Measurements from ENCODE around the gene HIPK4.
"Not testable (repeated sequence)": the region's sequence is repeated elsewhere in the genome, so short reads cannot be mapped to it uniquely, and the experiment has no call there.

HIPK4 gene

DNA sequence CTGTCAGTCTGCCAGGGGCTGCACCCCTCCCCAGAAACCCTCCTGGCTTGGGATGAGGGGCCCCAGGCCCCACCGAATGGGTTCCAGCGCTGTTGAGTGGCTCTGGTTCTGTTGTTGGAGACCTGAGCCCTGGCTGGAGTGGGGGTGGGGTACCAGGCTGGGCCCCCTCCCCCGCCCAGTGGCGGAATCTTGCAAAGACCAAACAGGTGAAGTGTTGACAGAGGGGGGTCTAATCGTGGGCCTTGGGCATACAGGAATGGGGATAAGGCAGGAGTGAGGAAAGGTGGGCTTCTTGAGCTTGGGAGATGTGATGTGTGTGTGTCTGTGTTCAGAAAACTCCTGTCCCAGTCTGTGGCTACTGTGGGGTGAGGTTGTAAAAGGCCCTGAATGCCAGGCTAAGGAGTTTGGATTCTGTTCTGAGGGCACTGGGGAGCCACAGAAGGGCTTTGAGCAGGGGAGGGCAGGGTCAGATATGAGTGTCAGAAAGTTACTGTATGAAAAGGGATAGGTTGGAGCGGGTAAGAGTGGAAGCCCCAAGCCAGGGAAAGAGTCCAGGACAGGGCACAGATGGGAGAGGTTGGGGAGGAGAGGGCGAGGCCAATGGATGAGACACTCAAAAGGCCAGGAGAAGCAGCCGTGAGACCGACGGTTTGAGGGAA is at the start of gene HIPK4:
Gene HIPK4, minus strand, starts transcription at position 98 of the 659 bp plus-strand sequence. CDS start 279 bp downstream, outside the sequence.
- H3K4me1 Mint-ChIP-seq (ENCODE audit: low read depth), result peaks cover 6% of the 10 kb centered on the region
- intact Hi-C loops (cut with micrococcal nuclease), result no loop called here
- H3K36me3 Mint-ChIP-seq (ENCODE audit: low read depth), result no peaks in the 10 kb centered on the region
- peaks cover 6% of the 10 kb centered on the region for H3K27me3 Mint-ChIP-seq
- H3K4me3 Mint-ChIP-seq, result no peak within 1 kb of the TSS
- no peaks in the 10 kb centered on the region for H3K9me3 Mint-ChIP-seq
- H3K27ac Mint-ChIP-seq, result peak within 1 kb of the TSS; percentile 4

- H3K27me3 Mint-ChIP-seq, result no peaks in the 10 kb centered on the region
- no peaks in the 10 kb centered on the region for H3K9me3 Mint-ChIP-seq
- intact Hi-C loops (cut with micrococcal nuclease), result no loop called here
- H3K4me3 Mint-ChIP-seq, result no peak overlapping the region
- no peak overlapping the region for H3K27ac Mint-ChIP-seq
- H3K4me1 Mint-ChIP-seq (ENCODE audit: low read depth), result peaks cover 39% of the 10 kb centered on the region
- peaks cover 47% of the 10 kb centered on the region for H3K36me3 Mint-ChIP-seq (ENCODE audit: low read depth)
Measured at GRCh38 chr19:40438284-40438683, 48.3 kb upstream of the HIPK4 start.

DNA sequence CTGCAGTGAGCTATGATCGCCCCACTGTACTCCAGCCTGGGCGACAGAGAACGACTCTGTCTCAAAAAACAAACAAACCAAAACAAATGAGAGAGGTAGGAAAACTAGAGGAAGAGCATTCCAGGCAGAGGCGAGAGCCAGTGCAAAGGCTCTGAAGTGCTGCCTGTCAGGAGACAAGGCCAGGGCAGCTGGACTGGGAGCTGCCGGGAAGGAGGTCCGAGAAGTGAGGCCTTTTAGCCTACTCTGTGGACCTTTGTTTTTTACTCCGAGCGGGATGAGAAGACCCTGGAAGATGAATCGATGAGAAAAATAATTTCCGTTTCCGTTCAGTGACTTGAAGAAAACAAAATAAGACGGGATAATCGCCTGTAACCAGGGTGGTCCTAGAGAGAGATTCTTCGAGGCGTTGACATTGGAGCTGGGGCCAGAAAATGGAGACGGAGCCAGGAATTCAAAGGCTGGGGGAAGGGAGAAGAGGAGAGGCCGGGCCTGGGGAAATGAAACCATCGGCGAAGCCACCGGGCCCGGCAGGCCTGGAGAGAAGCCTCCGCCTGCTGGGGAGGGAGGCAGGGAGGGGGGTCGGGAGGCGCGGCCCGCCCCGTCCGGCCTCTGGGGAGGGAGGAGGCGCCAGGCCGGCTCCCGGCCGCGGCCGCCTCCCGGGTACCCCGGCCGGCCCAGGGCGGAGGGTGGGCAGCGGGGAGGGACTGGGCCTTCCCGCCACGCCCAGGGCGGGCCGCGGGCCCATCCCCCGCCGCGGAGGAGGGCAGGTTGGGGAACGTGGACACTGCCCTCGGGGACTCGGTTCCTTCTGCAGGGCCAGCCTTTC is 43.6 kb upstream of the HIPK4 start:
- Mint-ChIP-seq H3K4me3 (peak overlapping the region; percentile 72), H3K27me3 (no peaks in the 10 kb centered on the region), H3K4me1 (ENCODE audit: low read depth) (peaks cover 43% of the 10 kb centered on the region), H3K27ac (peak overlapping the region; percentile 97), H3K36me3 (ENCODE audit: low read depth) (peaks cover 6% of the 10 kb centered on the region), H3K9me3 (no peaks in the 10 kb centered on the region)
- intact Hi-C loops (cut with micrococcal nuclease), result loop anchor here (1.0 kb wide), 2 partner anchors 7 to 10 kb away; no protein-coding TSS in a partner anchor

DNA sequence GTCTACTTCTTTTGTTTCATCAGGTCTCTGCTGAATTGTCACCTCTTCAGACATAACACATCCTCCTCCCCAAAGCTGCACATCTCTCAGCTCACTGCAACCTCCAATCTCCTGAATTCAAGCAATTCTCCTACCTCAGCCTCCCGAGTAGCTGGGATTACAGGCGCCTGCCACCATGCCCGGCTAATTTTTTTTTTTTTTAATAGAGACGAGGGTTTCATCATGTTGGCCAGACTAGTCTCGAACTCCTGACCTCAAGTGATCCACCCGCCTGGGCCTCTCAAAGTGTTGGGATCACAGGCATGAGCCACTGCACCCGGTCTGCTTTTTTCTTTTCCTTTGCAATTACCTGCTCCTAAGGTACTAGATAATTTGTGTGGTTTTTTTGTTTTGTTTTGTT is 42.8 kb upstream of the HIPK4 start:
- H3K36me3 Mint-ChIP-seq (ENCODE audit: low read depth); H3K9me3 Mint-ChIP-seq; intact Hi-C loops (cut with micrococcal nuclease); H3K27me3 Mint-ChIP-seq: not testable (repeated sequence)
- peak overlapping the region; percentile 97 for H3K27ac Mint-ChIP-seq
- H3K4me3 Mint-ChIP-seq, result peak overlapping the region; percentile 72
- H3K4me1 Mint-ChIP-seq (ENCODE audit: low read depth), result peaks cover 43% of the 10 kb centered on the region

DNA sequence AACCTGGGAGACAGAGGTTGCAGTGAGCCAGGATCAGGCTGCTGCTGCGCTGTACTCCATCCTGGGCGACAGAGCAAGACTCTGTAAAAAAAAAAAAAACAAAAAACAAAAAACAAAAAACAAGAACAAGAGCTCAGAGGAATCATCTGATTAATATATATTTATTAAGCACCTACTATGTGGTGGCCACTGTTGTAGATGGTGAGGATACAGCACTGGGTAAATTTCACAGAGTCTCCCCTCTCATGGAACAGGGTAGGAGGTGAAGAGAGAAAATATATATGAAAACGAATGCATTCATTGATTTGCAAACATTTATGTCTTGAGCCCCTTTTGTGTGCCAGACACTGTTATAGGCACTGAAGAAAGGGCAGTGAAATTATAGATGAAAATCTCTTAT is 41.7 kb upstream of the HIPK4 start:
- H3K36me3 Mint-ChIP-seq (ENCODE audit: low read depth), result no peaks in the 10 kb centered on the region
- intact Hi-C loops (cut with micrococcal nuclease), result no loop called here
- H3K9me3 Mint-ChIP-seq, result no peaks in the 10 kb centered on the region
- H3K4me3 Mint-ChIP-seq, result no peak overlapping the region
- H3K27me3 Mint-ChIP-seq, result no peaks in the 10 kb centered on the region
- H3K4me1 Mint-ChIP-seq (ENCODE audit: low read depth), result peaks cover 42% of the 10 kb centered on the region
- peak overlapping the region; percentile 97 for H3K27ac Mint-ChIP-seq

DNA sequence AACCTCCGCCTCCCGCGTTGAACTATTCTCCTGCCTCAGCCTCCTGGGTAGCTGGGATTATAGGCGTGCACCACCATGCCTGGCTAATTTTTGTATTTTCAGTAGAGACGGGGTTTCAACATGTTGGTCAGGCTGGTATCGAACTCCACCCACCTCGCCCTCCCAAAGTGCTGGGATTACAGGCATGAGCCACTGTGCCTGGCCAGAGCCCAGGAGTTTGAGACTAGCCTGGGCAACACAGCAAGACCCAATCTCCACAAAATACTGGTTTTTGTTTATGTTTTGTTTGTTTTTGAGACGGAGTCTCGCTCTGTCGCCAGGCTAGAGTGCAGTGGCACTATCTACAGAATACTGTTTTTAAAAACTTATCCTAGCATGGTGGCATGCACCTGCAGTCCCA is 40.3 kb upstream of the HIPK4 start:
- H3K4me3 Mint-ChIP-seq; intact Hi-C loops (cut with micrococcal nuclease); H3K27ac Mint-ChIP-seq; H3K27me3 Mint-ChIP-seq; H3K9me3 Mint-ChIP-seq: not testable (repeated sequence)
- H3K36me3 Mint-ChIP-seq (ENCODE audit: low read depth), result peaks cover 10% of the 10 kb centered on the region
- peaks cover 30% of the 10 kb centered on the region for H3K4me1 Mint-ChIP-seq (ENCODE audit: low read depth)

DNA sequence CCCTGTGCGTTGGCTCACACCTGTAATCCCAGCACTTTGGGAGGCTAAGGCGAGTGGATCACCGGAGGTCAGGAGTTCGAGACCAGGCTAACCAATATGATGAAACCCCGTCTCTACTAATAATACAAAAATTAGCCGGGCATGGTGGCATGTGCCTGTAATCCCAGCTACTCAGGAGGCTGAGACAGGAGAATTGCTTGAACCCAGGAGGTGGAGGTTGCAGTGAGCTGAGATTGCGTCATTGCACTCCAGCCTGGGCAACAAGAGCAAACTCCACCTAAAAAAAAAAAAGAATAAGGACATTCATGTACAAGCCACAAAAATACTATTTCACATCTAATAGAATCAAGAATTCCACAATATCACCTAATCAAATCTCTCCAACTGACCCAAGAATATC is 38.2 kb upstream of the HIPK4 start:
- H3K36me3 Mint-ChIP-seq (ENCODE audit: low read depth), result peaks cover 23% of the 10 kb centered on the region
- H3K27me3 Mint-ChIP-seq; H3K4me3 Mint-ChIP-seq; intact Hi-C loops (cut with micrococcal nuclease); H3K27ac Mint-ChIP-seq; H3K9me3 Mint-ChIP-seq: not testable (repeated sequence)
- H3K4me1 Mint-ChIP-seq (ENCODE audit: low read depth), result peaks cover 26% of the 10 kb centered on the region

DNA sequence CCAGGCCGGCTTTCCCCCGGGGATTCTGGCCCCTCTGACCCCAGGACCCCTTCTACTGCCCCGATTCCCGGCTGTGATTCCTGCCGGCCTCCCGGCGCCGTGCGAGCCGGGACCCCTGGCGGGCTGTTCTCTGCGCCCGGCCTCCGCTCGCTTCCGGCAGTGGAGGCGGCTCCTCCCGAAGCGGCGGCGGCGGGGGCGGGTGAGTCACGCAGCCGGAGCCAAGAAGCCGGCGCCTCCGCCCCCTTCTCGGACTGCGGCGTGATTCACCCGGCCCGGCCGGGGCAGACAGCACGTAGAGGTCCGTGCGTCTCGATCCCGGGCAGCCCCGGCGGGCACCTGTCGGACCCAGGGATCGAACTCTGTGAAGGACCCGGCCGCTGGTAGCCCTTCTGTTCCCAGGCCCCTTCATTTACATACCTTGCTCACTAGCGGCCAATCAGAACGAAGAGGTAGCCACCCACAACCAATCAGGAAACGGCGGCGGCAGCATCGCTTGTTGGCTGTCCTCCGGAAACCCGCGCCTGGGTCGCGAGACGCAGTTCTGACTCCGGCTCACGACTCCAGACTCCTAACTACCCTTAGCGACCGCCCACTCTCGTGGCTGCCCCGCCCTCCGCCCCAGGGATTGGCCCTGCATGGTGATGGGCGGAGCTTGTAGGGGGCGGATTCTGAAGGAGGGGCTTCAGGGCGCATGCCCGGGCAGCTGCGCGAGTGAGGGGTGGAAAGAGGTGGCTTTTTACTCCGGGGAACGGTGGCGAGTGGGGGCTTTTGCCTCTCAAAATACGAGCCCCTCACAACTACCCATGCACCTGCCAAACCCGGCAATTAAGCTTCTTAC is 35.7 kb upstream of the HIPK4 start, which contains the start of gene SERTAD1:
Gene SERTAD1, minus strand, starts transcription at position 543 of the 838 bp plus-strand sequence. CDS start 2,446 bp downstream, outside the sequence.
- intact Hi-C loops (cut with micrococcal nuclease), result loop anchor here (1.0 kb wide), 2 partner anchors 9 to 18 kb away; no protein-coding TSS in a partner anchor
- no peaks in the 10 kb centered on the region for H3K9me3 Mint-ChIP-seq
- peaks cover 44% of the 10 kb centered on the region for H3K36me3 Mint-ChIP-seq (ENCODE audit: low read depth)
- peaks cover 24% of the 10 kb centered on the region for H3K4me1 Mint-ChIP-seq (ENCODE audit: low read depth)
- peak within 1 kb of the TSS; percentile 88 for H3K4me3 Mint-ChIP-seq
- H3K27ac Mint-ChIP-seq, result peak within 1 kb of the TSS; percentile 88
- H3K27me3 Mint-ChIP-seq, result no peaks in the 10 kb centered on the region

GRCh38 chr19:40424637-40425449 is 34.9 kb upstream of the HIPK4 start:
- H3K27ac Mint-ChIP-seq, result peak overlapping the region; percentile 88
- no peaks in the 10 kb centered on the region for H3K9me3 Mint-ChIP-seq
- H3K27me3 Mint-ChIP-seq, result no peaks in the 10 kb centered on the region
- intact Hi-C loops (cut with micrococcal nuclease), result loop anchor here (1.0 to 5.0 kb wide), 2 partner anchors 18 to 37 kb away; no protein-coding TSS in a partner anchor
- H3K4me1 Mint-ChIP-seq (ENCODE audit: low read depth), result peaks cover 26% of the 10 kb centered on the region
- H3K36me3 Mint-ChIP-seq (ENCODE audit: low read depth), result peaks cover 44% of the 10 kb centered on the region
- H3K4me3 Mint-ChIP-seq, result peak overlapping the region; percentile 88

GRCh38 chr19:40423938-40424337 is 34.0 kb upstream of the HIPK4 start:
- Mint-ChIP-seq H3K4me3 (peak overlapping the region; percentile 51), H3K27me3 (no peaks in the 10 kb centered on the region), H3K36me3 (ENCODE audit: low read depth) (peaks cover 44% of the 10 kb centered on the region), H3K4me1 (ENCODE audit: low read depth) (peaks cover 29% of the 10 kb centered on the region), H3K9me3 (no peaks in the 10 kb centered on the region), H3K27ac (peak overlapping the region; percentile 88)
- intact Hi-C loops (cut with micrococcal nuclease), result loop anchor here (5.0 kb wide), 1 partner anchor 38 kb away; no protein-coding TSS in a partner anchor

- H3K27ac Mint-ChIP-seq, result peak overlapping the region; percentile 88
- peaks cover 44% of the 10 kb centered on the region for H3K36me3 Mint-ChIP-seq (ENCODE audit: low read depth)
- no peaks in the 10 kb centered on the region for H3K27me3 Mint-ChIP-seq
- intact Hi-C loops (cut with micrococcal nuclease), result loop anchor here (5.0 kb wide), 1 partner anchor 39 kb away; no protein-coding TSS in a partner anchor
- no peak overlapping the region for H3K4me3 Mint-ChIP-seq
- H3K4me1 Mint-ChIP-seq (ENCODE audit: low read depth), result peaks cover 34% of the 10 kb centered on the region
- no peaks in the 10 kb centered on the region for H3K9me3 Mint-ChIP-seq
Measured at GRCh38 chr19:40422748-40423566, 33.0 kb upstream of the HIPK4 start.

GRCh38 chr19:40421993-40422747 is 32.2 kb upstream of the HIPK4 start:
- H3K4me1 Mint-ChIP-seq (ENCODE audit: low read depth), result peaks cover 42% of the 10 kb centered on the region
- peak overlapping the region; percentile 88 for H3K27ac Mint-ChIP-seq
- H3K9me3 Mint-ChIP-seq, result no peaks in the 10 kb centered on the region
- no peak overlapping the region for H3K4me3 Mint-ChIP-seq
- intact Hi-C loops (cut with micrococcal nuclease), result loop anchor here (5.0 kb wide), 1 partner anchor 40 kb away; no protein-coding TSS in a partner anchor
- peaks cover 44% of the 10 kb centered on the region for H3K36me3 Mint-ChIP-seq (ENCODE audit: low read depth)
- no peaks in the 10 kb centered on the region for H3K27me3 Mint-ChIP-seq
